Osteoblast (primary cell): ENCODE results near the gene P2RY14. TPM values are rescaled to one million over a fixed set of nuclear protein-coding genes. Genes with fewer than 3 reads are reported as not detected.

Experiments
- DNase-seq: peaks from one replicate; pipeline ENCODE4 v3.0.0; 2011; ENCODE audit warnings: low spot score, mixed read lengths; ENCODE audit not compliant: insufficient read length; ENCODE audit errors: missing footprints
- H2AFZ ChIP-seq: 2 replicates; pipeline ENCODE4 v1.6.0; 2011; ENCODE audit warnings: mild to moderate bottlenecking, low read length
- H3K27ac ChIP-seq: 2 replicates; pipeline ENCODE4 v1.5.1; 2011; ENCODE audit warnings: mild to moderate bottlenecking, low read depth, low read length, moderate library complexity
- H3K27me3 ChIP-seq: 2 replicates; pipeline ENCODE4 v1.6.0; 2012; ENCODE audit warnings: mild to moderate bottlenecking, control low read depth, inconsistent platforms, low read length, moderate library complexity; ENCODE audit not compliant: insufficient read depth
- H3K36me3 ChIP-seq: 2 replicates; pipeline ENCODE4 v1.5.1; 2011; ENCODE audit warnings: mild to moderate bottlenecking, low read length, control low read depth, moderate library complexity; ENCODE audit not compliant: insufficient read depth
- H3K4me1 ChIP-seq: 2 replicates; pipeline ENCODE4 v1.5.1; 2011; ENCODE audit warnings: mild to moderate bottlenecking, low read length, control low read depth, moderate library complexity; ENCODE audit not compliant: insufficient read depth
- H3K4me2 ChIP-seq: 2 replicates; pipeline ENCODE4 v1.6.0; 2011; ENCODE audit warnings: mild to moderate bottlenecking, low read length; ENCODE audit not compliant: insufficient read depth
- H3K4me3 ChIP-seq: fragments of 200-600 bp; sonication (generic); 3 replicates; pipeline ENCODE4 v1.5.1; 2012; ENCODE audit warnings: mild to moderate bottlenecking, low read length, inconsistent platforms; ENCODE audit not compliant: insufficient read depth
- H3K79me2 ChIP-seq: 2 replicates; pipeline ENCODE4 v1.6.0; 2012; ENCODE audit warnings: mild to moderate bottlenecking, low read length, control low read depth, inconsistent platforms; ENCODE audit not compliant: insufficient read depth
- H3K9me3 ChIP-seq: 2 replicates; pipeline ENCODE4 v1.5.1; 2011; ENCODE audit warnings: low read depth, low read length, control low read depth
- H4K20me1 ChIP-seq: 2 replicates; pipeline ENCODE4 v1.6.0; 2012; ENCODE audit warnings: mild to moderate bottlenecking, low read length, control low read depth; ENCODE audit not compliant: insufficient read depth
- CTCF ChIP-seq: IDR thresholded peaks from 2 replicates; pipeline ENCODE4 v1.5.1; 2011; ENCODE audit warnings: mild to moderate bottlenecking, low read depth, low read length, moderate library complexity; ENCODE audit errors: extremely low read depth
- total RNA-seq: library from RNA; depleted of rRNA; stranded (reverse); fragments of >200 nt; gene quantifications from 2 replicates; pipeline ENCODE4 v1.2.3, GENCODE V29; 2012

The P2RY14 gene
- total RNA-seq, 1 donor, result not detected

DNA sequence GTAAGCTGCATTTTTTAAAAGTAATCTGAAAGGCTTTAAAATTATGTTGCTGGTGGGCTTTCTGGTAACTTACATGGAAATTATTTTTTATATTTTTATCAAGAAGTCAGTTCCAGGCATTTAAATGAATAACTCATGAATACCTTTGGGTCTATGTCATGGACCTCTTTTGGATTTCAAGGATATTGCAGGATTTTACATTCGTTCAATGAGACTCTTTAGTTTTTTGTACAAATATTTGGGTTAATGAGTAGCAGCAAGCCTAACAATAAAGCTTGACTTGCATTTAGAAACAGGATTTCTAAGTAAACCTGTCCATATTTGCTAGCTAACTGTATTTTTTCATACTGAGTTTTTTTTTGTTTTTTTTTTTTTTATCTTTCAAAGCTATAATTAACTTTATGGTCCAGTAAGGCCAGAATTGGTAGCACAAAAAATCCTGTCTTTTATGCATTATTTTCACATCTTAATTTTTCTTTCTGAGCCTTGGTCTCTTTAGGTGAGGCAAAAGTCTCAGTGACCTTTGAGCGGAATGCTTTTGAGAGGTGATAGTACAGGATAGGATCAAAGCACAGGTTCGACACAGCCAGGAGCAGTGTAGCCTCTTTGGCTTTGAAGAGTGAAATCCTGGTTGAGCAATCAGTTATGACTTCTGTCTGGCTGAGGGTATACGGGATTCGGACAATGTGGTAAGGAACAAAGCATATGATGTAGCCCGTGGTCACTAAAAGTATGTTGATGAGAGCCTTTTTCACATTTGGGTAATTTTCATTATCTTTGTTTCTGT, 80.2 kb downstream of the P2RY14 start:
- Histone ChIP-seq H3K4me3 (no peak overlapping the region), H3K79me2 (no peaks in the 10 kb centered on the region), H4K20me1 (no peaks in the 10 kb centered on the region), H3K9me3 (no peaks in the 10 kb centered on the region), H3K36me3 (no peaks in the 10 kb centered on the region), H2AFZ (no peak overlapping the region), H3K4me1 (peaks cover 5% of the 10 kb centered on the region), H3K4me2 (no peak overlapping the region), H3K27ac (no peak overlapping the region), H3K27me3 (no peaks in the 10 kb centered on the region)
- no peak for DNase-seq
- no peak for TF ChIP-seq CTCF

DNA sequence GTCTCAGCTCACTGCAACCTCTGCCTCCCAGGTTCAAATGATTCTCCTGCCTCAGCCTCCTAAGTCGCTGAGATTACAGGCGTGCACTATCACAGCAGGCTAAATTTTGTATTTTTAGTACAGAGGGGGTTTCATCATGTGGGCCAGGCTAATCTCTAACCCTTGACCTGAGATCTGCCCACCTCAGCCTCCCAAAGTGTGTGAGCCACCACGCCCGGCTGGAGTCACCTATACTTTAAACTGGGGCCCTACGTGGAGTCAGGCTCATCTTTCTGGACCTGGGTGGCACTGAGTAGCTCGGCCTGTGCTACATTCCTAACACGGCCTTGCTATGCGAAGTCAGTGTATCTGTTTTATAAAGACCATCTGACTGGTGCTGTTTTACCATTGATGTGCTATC, 81.1 kb downstream of the P2RY14 start:
- no peak for DNase-seq
- Histone ChIP-seq H2AFZ (no peak overlapping the region), H3K9me3 (no peaks in the 10 kb centered on the region), H4K20me1 (no peaks in the 10 kb centered on the region), H3K36me3 (no peaks in the 10 kb centered on the region), H3K4me1 (peaks cover 5% of the 10 kb centered on the region), H3K79me2 (no peaks in the 10 kb centered on the region), H3K27me3 (no peaks in the 10 kb centered on the region), H3K4me3 (no peak overlapping the region), H3K4me2 (no peak overlapping the region), H3K27ac (no peak overlapping the region)
- TF ChIP-seq CTCF, result no peak

GRCh38 chr3:151196434-151196833, 81.9 kb downstream of the P2RY14 start:
- Histone ChIP-seq H3K4me3 (no peak overlapping the region), H3K27ac (no peak overlapping the region), H3K36me3 (no peaks in the 10 kb centered on the region), H3K9me3 (no peaks in the 10 kb centered on the region), H3K27me3 (no peaks in the 10 kb centered on the region), H4K20me1 (no peaks in the 10 kb centered on the region), H3K4me1 (peaks cover 5% of the 10 kb centered on the region), H3K4me2 (no peak overlapping the region), H2AFZ (no peak overlapping the region), H3K79me2 (no peaks in the 10 kb centered on the region)
- no peak for DNase-seq
- no peak for TF ChIP-seq CTCF

DNA sequence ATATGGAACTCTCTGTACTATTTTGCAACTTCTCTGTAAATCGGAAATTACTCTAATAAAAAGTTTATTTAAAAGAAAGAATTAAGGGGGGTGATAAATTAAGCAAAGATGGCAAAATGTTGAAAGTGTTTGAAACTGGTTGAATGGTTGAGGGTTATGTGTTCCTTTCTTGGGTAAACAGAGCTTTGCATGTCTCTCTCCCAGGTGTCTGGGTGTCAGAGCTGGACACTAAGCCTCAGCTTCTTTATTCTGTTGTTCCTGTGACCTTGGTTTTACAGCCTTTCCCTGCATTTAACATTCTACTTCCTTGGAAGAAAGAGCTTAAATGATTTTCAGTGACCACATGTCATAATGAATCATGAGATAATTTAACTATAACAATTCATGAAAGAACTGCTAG, 82.5 kb downstream of the P2RY14 start:
- no peak for TF ChIP-seq CTCF
- H3K4me1 ChIP-seq, result peaks cover 5% of the 10 kb centered on the region
- no peaks in the 10 kb centered on the region for H3K27me3 ChIP-seq
- H3K9me3 ChIP-seq, result no peaks in the 10 kb centered on the region
- no peak for DNase-seq
- no peaks in the 10 kb centered on the region for H4K20me1 ChIP-seq
- H3K4me3 ChIP-seq, result no peak overlapping the region
- no peak overlapping the region for H3K27ac ChIP-seq
- no peaks in the 10 kb centered on the region for H3K36me3 ChIP-seq
- no peaks in the 10 kb centered on the region for H3K79me2 ChIP-seq
- no peak overlapping the region for H3K4me2 ChIP-seq
- H2AFZ ChIP-seq, result no peak overlapping the region
